MCF 10A (cell line): Measurements from ENCODE around the gene GNAO1. TPM values are rescaled to one million over a fixed set of nuclear protein-coding genes. Genes with fewer than 3 reads are reported as not detected.

Experiments used
- BruUV-seq: library from RNA; stranded (reverse); fragments of 400-500 nt; replicated peaks from 2 replicates; lab custom pipeline; 2021; lab: Mats Ljungman, UMichigan
- CTCF ChIA-PET: fragments of 300-600 bp; sonication (Branson Sonifier 250); formaldehyde crosslinking; extraction: SDS; loops from one replicate; lab custom pipeline; 2021; ENCODE audit warnings: antibody characterized with exemption, inconsistent platforms; lab: Yijun Ruan, JAX
- POLR2A ChIA-PET: fragments of 300-600, 350-650 bp; sonication (Branson Sonifier 250); formaldehyde crosslinking; extraction: SDS; loops from one replicate; lab custom pipeline; 2020; ENCODE audit warnings: antibody characterized with exemption, inconsistent platforms; lab: Yijun Ruan, JAX
- DNase-seq: peaks from one replicate; pipeline ENCODE4 v3.0.0-alpha.2; 2018; ENCODE audit not compliant: unreplicated experiment
- H3K27ac Mint-ChIP-seq: one replicate; pipeline ENCODE4 v1.8.0; 2022; ENCODE audit warnings: mild to moderate bottlenecking, low read depth, mixed read lengths; ENCODE audit not compliant: unreplicated experiment
- H3K27me3 Mint-ChIP-seq: one replicate; pipeline ENCODE4 v1.8.0; 2022; ENCODE audit warnings: mixed read lengths; ENCODE audit not compliant: insufficient read depth, unreplicated experiment
- H3K36me3 Mint-ChIP-seq: one replicate; pipeline ENCODE4 v1.8.0; 2022; ENCODE audit warnings: mild to moderate bottlenecking, moderate library complexity, mixed read lengths; ENCODE audit not compliant: insufficient read depth, unreplicated experiment
- H3K4me1 Mint-ChIP-seq: one replicate; pipeline ENCODE4 v1.8.0; 2022; ENCODE audit warnings: mixed read lengths; ENCODE audit not compliant: insufficient read depth, unreplicated experiment
- H3K4me3 Mint-ChIP-seq: one replicate; pipeline ENCODE4 v1.8.0; 2022; ENCODE audit warnings: mild to moderate bottlenecking, moderate library complexity, mixed read lengths; ENCODE audit not compliant: unreplicated experiment
- H3K9me3 Mint-ChIP-seq: one replicate; pipeline ENCODE4 v1.8.0; 2022; ENCODE audit warnings: mixed read lengths; ENCODE audit not compliant: unreplicated experiment
- CTCF ChIP-seq: fragments of 200-600 bp; IDR thresholded peaks from one replicate; pipeline ENCODE4 v1.8.0; 2022; ENCODE audit warnings: antibody characterized with exemption, mild to moderate bottlenecking; ENCODE audit not compliant: unreplicated experiment
- intact Hi-C: fragments of 100-400 bp; cut with micrococcal nuclease; formaldehyde crosslinking; loops from 2 replicates; pipeline ENCODE4 v1.14.1; 2022
- total RNA-seq: library from RNA; stranded (reverse); gene quantifications from 2 replicates; pipeline ENCODE4 v1.2.3, GENCODE V29; 2022

Gene GNAO1
- total RNA-seq, 1 experiment from 2014 or later: 0.44 TPM

DNA sequence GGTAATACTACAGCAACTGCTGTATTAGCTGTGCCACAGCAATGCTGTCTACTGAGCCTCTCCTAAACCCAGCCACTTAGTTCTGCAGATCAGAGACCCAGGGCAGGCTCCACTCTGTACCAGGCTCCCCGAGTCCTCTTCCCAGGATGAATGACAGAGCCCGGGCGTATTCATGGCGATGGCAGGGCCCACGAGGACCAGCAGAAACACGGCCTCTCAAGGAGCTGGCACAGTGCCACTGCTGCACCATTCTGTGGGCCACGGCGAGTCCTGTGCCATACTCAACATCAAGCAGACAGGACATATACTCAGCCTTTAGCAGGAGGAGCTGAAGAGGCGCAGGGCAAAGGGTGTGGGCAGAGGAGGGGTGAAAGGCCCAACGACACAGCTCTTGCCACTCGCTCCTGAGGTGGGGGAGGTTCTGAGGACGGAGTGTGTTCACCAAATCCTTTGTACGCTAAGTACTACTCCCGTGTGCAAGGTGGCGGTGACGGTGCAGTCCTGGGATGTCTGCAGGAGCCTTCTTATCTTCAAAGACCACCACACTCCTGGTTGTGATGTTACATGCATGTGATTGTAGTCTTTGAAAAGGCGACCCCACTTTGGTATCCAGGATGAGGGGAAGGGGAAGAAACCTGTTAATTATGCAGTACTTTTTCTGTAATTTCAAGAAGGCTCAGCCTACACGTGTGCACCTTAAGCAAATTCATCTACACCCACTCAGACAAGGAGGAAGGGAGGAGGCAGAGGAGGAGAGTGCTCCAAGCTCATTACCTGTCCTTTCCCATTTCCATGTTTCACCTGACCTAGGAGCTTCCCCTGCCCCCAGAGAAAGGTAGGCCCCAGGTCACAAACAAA lies 136.0 kb downstream of the GNAO1 start:
- no peak for TF ChIP-seq CTCF
- intact Hi-C loops: no loop called here
- CTCF ChIA-PET: interaction anchor here (0.6 to 10.8 kb wide), 9 partner anchors 8 to 616 kb away, joined by 3 to 205 read pairs (median 4); no protein-coding TSS in a partner anchor
- Mint-ChIP-seq H3K27me3 (no peaks in the 10 kb centered on the region), H3K36me3 (no peaks in the 10 kb centered on the region), H3K27ac (no peak overlapping the region), H3K9me3 (no peaks in the 10 kb centered on the region), H3K4me3 (no peak overlapping the region), H3K4me1 (peaks cover 8% of the 10 kb centered on the region)
- DNase-seq: no peak
- BruUV-seq: no TSS peak
- POLR2A ChIA-PET: no interaction called here

GRCh38 chr16:56327929-56328258 lies 136.6 kb downstream of the GNAO1 start:
- Mint-ChIP-seq H3K36me3 (no peaks in the 10 kb centered on the region), H3K4me3 (no peak overlapping the region), H3K27me3 (no peaks in the 10 kb centered on the region), H3K4me1 (peaks cover 14% of the 10 kb centered on the region), H3K9me3 (no peaks in the 10 kb centered on the region), H3K27ac (no peak overlapping the region)
- intact Hi-C loops: no loop called here
- ChIA-PET CTCF (interaction anchor here (0.7 to 6.9 kb wide), 6 partner anchors 9 to 384 kb away, joined by 3 to 41 read pairs (median 4); no protein-coding TSS in a partner anchor), POLR2A (no interaction called here)
- no TSS peak for BruUV-seq
- no peak for TF ChIP-seq CTCF
- no peak for DNase-seq

- TF ChIP-seq CTCF: no peak
- peaks cover 14% of the 10 kb centered on the region for H3K4me1 Mint-ChIP-seq
- no peak overlapping the region for H3K27ac Mint-ChIP-seq
- ChIA-PET POLR2A (interaction anchor here (0.7 kb wide), 1 partner anchor 98 kb away, joined by 3 read pairs; no protein-coding TSS in a partner anchor), CTCF (interaction anchor here (0.7 to 15.1 kb wide), 7 partner anchors 10 to 384 kb away, joined by 3 to 233 read pairs (median 7); no protein-coding TSS in a partner anchor)
- intact Hi-C loops: no loop called here
- no peaks in the 10 kb centered on the region for H3K27me3 Mint-ChIP-seq
- no peaks in the 10 kb centered on the region for H3K36me3 Mint-ChIP-seq
- BruUV-seq: no TSS peak
- H3K9me3 Mint-ChIP-seq: no peaks in the 10 kb centered on the region
- no peak overlapping the region for H3K4me3 Mint-ChIP-seq
- DNase-seq: no peak
Observed at GRCh38 chr16:56328276-56329022, 137.2 kb downstream of the GNAO1 start.

GRCh38 chr16:56329887-56330286 lies 138.6 kb downstream of the GNAO1 start:
- POLR2A ChIA-PET: interaction anchor here (0.9 kb wide), 1 partner anchor 121 kb away, joined by 3 read pairs; the partner anchor contains the start of genes NUDT21 and OGFOD1
- Mint-ChIP-seq H3K4me3 (no peak overlapping the region), H3K27me3 (no peaks in the 10 kb centered on the region), H3K27ac (no peak overlapping the region), H3K36me3 (no peaks in the 10 kb centered on the region), H3K4me1 (peaks cover 12% of the 10 kb centered on the region), H3K9me3 (no peaks in the 10 kb centered on the region)
- TF ChIP-seq CTCF: no peak
- BruUV-seq: no TSS peak
- no peak for DNase-seq
- CTCF ChIA-PET: interaction anchor here (1.2 to 15.1 kb wide), 5 partner anchors 10 to 29 kb away, joined by 3 to 233 read pairs (median 7); no protein-coding TSS in a partner anchor
- intact Hi-C loops: loop anchor here (10.0 kb wide), 1 partner anchor 95 kb away; the partner anchor contains the start of gene AMFR
